Fibroblast of villous mesenchyme (primary cell): ENCODE data around the gene GALNT10. TPM values are rescaled to one million over a fixed set of nuclear protein-coding genes. Genes with fewer than 3 reads are reported as not detected.

ENCODE experiments used
- DNase-seq: peaks from one replicate; pipeline ENCODE4 v3.0.0-alpha.2; 2010; ENCODE audit warnings: low read depth
- H3K4me3 ChIP-seq: 2 replicates; pipeline ENCODE4 v1.5.1; 2011; ENCODE audit warnings: low read depth, mild to moderate bottlenecking, low read length
- CTCF ChIP-seq: IDR thresholded peaks from 2 replicates; pipeline ENCODE4 v1.5.1; 2012; ENCODE audit warnings: low read depth, mild to moderate bottlenecking, low read length; ENCODE audit not compliant: insufficient read depth
- total RNA-seq: library from RNA; depleted of rRNA; stranded (reverse); fragments of >200 nt; gene quantifications from 2 replicates; pipeline ENCODE4 v1.2.3, GENCODE V29; 2012

Gene GALNT10
- total RNA-seq, 1 donor, result 40.6 TPM

DNA sequence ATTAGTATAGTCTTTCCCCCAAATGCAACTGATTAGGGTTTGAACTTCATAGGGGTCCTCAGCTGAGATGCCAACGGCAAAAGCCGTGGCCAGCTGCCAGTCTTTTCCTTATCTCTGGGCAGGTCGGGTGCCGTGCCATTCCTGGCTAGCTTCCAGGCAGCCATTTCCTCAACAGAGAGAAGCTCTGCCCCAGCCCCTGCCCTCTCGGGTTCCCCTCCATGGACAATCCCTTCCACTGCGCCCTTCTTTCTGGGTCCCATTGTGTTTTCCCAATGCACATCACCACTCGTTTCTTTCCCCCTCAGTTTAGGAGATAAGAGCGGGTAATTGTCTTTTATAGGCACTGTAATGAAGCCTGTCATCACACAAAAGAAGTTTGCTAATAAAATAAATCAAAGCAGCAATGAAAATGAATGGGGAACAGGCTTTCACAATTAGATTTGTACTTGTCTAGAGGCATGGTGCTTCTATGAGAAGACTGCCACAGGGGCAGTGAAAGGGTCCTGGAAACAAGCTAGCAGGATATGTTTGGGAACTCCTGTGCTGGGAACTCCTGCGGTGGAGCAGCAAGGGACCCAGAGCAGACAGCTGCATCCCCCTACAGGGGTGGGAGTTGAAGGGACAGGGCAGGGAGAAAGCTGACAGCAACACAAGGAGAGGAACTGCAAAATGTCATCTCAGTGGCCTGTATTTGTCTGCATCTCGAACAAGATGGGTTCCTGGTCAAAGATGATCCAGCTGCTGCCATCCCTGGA, 207.3 kb downstream of the GALNT10 start:
- no peak overlapping the region for H3K4me3 ChIP-seq
- no peak for TF ChIP-seq CTCF
- DNase-seq, result no peak

- DNase-seq, result no peak
- TF ChIP-seq CTCF, result no peak
- H3K4me3 ChIP-seq, result no peak overlapping the region
Measured at GRCh38 chr5:154400678-154401077, 210.1 kb downstream of the GALNT10 start.

GRCh38 chr5:154401355-154401754, 210.8 kb downstream of the GALNT10 start:
- DNase-seq, result no peak
- H3K4me3 ChIP-seq, result no peak overlapping the region
- TF ChIP-seq CTCF, result no peak

- no peak for TF ChIP-seq CTCF
- DNase-seq, result no peak
- H3K4me3 ChIP-seq, result no peak overlapping the region
Measured at GRCh38 chr5:154401931-154402330, 211.4 kb downstream of the GALNT10 start.

GRCh38 chr5:154402611-154403010, 212.1 kb downstream of the GALNT10 start:
- no peak overlapping the region for H3K4me3 ChIP-seq
- no peak for DNase-seq
- TF ChIP-seq CTCF, result no peak

GRCh38 chr5:154403234-154403633, 212.7 kb downstream of the GALNT10 start:
- no peak for TF ChIP-seq CTCF
- no peak overlapping the region for H3K4me3 ChIP-seq
- DNase-seq, result no peak
